Testis (tissue), 2 donors: ENCODE data around the gene TCEAL1.
"Not testable (repeated sequence)": the region's sequence is repeated elsewhere in the genome, so short reads cannot be mapped to it uniquely, and the experiment has no call there.

Experiments used
- POLR2A ChIP-seq: fragments of 450-650 bp; IDR thresholded peaks from one replicate; pipeline ENCODE4 v1.6.1; 2017; ENCODE audit warnings: antibody characterized with exemption, mild to moderate bottlenecking, moderate library complexity
- TF ChIP-seq, protein P1 (sequence below), 3 experiments: fragments of 450-650 bp in 2 of 3; fragments of 200-600 bp in 1 of 3; sonication (generic) in 1 of 3; IDR thresholded peaks; one replicate each; pipeline ENCODE4 v1.5.1; 2016 to 2019; ENCODE audit warnings: antibody characterized with exemption in 3 of 3, mild to moderate bottlenecking in 2 of 3, moderate library complexity in 1 of 3

DNA sequence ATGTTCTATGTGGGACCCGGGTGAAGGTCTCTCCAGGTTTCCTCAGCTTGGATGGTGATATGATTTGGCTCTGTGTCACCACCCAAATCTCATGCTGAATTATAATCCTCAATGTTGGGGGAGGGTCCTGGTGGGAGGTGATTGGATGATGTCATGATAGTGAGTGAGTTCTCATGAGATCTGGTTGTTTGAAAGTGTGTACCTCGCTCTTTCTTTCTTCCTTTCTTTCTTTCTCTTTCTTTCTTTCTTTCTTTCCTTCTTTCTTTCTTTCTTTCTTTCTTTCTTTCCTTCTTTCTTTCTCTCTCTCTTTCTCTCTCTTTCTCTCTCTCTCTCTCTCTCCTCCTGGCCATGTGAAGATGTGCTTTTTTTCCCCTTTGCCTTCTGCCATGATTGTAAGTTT lies 30.7 kb downstream of the TCEAL1 start:
- not testable (repeated sequence) for TF ChIP-seq POLR2A
- TF ChIP-seq, protein P1, sequence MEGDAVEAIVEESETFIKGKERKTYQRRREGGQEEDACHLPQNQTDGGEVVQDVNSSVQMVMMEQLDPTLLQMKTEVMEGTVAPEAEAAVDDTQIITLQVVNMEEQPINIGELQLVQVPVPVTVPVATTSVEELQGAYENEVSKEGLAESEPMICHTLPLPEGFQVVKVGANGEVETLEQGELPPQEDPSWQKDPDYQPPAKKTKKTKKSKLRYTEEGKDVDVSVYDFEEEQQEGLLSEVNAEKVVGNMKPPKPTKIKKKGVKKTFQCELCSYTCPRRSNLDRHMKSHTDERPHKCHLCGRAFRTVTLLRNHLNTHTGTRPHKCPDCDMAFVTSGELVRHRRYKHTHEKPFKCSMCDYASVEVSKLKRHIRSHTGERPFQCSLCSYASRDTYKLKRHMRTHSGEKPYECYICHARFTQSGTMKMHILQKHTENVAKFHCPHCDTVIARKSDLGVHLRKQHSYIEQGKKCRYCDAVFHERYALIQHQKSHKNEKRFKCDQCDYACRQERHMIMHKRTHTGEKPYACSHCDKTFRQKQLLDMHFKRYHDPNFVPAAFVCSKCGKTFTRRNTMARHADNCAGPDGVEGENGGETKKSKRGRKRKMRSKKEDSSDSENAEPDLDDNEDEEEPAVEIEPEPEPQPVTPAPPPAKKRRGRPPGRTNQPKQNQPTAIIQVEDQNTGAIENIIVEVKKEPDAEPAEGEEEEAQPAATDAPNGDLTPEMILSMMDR (IDR thresholded peaks at IDR 0.05): not testable (repeated sequence)
